Skeletal muscle cell (primary cell): ENCODE results near the gene SLC66A1.

Experiments used
- DNase-seq: peaks from one replicate; pipeline ENCODE4 v3.0.0-alpha.2; 2010; ENCODE audit warnings: low read depth
- H3K4me3 ChIP-seq: 2 replicates; pipeline ENCODE4 v1.5.1; 2011; ENCODE audit warnings: low read depth, mild to moderate bottlenecking, control low read depth, low read length, moderate library complexity

The SLC66A1 gene

GRCh38 chr1:19372602-19373001 is 60.5 kb downstream of the SLC66A1 start:
- no peak overlapping the region for H3K4me3 ChIP-seq
- no peak for DNase-seq

GRCh38 chr1:19373211-19374082 is 61.3 kb downstream of the SLC66A1 start:
- no peak for DNase-seq
- no peak overlapping the region for H3K4me3 ChIP-seq

DNA sequence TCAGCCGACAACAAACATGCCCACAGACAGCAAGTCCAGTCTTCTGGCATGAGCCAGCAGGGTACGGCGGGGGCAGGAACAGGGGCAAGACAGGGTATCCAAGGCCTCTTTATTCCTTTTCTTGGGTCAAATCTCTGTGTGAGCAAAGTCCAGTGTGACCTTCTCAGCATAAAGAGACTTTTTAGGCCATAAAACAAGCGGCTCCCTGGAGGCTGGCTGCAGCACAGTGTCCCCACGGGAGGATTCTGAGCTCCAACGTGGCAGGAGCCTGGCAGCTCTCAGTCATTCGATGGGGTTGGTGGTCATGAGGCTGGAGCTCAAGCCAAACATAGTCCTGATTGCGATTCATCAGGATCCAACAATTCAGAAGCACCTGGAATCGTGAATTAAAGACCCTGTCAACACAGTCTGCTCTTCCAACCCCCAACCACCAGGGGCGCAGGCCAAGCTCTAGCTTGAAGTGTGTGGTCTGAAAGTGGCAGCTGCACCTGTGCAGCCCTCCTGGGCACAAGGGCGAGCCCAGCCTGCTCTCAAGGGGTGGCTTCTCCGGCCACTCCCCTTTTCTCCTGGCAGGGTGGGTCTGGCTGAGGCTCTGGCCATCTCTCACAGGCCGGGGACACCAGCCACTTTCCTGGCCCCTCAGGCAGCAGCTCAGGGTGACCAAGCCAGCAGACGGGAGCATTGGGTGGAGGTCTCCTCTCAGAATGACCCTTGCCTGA is 62.1 kb downstream of the SLC66A1 start:
- H3K4me3 ChIP-seq = no peak overlapping the region
- no peak for DNase-seq

DNA sequence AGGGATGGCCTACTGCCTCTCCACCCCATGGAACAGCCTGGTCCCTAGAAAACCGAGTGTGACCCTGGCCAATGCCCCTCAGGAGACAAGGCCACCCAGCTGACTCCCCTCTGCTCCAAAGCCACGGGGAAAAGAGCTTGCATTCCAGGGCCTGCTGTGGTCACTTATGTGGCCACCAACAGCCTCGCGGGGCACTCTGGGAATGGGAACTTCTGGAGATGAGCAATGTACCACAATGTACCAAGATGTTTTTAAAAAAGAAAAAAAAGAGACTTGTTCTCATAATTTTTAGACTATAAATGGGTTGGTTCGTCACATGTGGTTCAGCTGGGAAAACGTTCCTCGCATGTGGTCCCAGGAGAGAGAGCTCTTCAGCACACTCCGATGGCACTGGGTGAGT is 62.8 kb downstream of the SLC66A1 start:
- DNase-seq = no peak

DNA sequence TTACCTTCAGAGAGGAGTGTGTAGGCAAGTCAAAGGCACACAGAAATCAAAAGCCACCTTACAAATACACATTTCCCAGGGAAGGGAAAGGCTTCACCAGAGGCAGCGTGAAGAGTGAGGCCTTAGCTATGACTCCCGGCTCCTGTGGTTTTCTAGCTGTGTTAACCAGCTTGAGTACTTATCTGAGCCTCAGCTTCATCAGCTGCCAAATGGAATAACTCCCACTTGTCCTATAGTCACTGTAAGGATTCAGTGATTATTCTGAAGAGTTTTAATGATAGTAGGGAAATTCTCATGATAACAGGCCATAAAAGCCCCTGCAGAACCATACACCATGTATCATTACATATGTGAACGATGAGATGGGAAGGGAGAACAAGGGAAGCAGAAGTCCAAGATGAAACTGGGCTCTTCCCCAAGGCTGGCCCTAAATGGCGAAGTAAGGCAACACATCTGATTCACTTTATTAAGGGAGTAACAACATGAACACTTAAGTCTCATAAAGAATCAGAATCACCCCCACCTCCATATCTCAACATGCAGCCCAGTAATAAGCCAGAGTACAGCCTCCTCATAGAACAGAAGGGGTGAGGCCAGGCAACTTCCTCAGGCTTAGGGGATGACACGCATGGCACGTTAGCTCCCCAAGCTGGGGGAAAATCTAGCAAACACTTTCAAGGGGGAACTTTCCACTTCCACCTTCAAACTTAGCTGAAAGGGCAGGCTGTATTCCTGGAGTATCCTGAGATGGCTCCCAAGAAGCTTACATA is 63.7 kb downstream of the SLC66A1 start:
- no peak overlapping the region for H3K4me3 ChIP-seq
- DNase-seq = no peak

More for the DNA sequence above, 62.8 kb downstream of the SLC66A1 start:
- H3K4me3 ChIP-seq = no peak overlapping the region

DNA sequence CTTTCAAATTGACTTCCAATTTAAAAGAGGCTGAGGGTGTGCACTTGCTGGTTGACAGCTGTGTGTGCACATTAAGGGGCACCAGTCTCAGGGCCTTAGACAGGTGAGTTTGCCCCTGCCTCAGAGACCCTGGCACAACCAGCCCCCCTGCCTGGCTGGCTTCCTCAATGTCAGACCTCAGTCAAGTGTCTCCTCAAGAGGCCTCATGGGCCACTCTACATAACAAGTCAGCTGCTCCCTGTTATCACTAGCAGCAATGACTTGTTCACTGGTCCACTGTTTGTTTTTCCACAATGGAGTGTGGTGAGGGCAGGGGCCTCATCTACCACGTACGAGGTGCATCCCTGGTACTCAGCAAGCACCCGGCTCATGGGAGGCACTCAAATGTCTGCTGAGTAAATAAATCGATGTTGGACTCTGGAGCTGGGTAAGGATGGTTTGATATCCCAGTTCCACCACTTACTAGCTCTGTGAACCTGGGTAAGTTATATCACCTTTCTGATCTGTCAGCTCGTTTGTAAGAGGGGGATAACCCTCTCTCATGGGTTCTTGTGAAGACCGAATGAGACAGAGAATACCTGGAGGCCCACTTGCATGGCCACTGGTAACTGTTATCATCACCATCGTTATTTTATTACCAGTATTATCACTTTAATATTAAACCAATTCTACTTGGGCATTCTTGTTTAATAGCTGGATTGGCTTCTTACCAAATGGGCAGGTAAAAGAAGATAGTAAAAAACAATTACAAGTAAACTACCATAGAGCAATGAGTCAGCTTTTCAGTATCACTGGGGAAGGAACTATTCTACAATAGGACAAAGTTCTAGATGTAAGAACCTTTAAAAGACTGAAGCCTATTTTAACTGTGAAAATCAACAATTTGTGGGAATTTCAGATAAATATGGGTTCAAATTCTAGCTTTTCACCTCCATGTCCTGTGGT is 64.6 kb downstream of the SLC66A1 start:
- no peak for DNase-seq
- H3K4me3 ChIP-seq = no peak overlapping the region

DNA sequence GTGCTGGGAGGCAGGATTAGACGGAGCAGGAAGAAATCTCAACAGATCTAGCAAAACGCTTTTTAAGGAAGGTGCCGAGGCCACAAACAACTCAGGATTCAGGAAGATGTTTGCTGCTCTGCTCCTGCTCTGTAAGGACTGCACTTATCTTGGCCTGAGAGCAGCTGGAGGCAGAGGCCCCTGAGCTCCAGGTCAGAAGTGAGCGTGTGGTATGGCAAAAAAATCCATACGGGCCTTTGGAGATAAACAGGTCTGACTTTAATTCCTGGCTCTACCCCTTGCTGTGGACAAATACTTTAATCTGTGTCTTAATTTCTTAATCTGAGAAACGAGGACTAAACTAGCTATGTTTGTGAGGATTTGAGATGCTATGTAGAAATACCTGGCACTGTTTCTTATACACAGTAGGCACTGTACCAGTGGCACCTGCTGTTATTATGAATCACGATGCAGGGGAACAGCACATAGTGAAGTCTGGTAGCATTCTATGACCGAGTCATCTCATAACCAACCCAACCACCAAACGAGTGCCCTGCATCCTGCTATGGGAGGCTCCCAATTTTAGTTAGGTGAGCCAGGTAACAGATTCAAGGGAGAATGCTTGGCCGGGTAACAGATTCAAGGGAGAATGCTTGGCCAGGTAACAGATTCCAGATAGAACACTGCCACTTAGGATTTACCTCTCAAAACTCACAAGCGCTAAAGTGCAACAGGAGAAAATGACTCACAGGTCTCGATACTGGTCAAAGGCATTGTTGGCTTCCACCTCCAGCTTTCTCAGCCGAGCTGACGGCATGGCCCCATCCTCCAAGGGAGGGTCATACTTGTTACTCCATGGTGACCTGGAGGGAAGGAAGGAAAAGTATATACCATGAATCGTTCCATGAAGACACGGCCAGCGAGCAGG is 65.9 kb downstream of the SLC66A1 start:
- no peak overlapping the region for H3K4me3 ChIP-seq
- DNase-seq = no peak
